Bronchial epithelial cell (primary cell): ENCODE measurements around the gene NIPA2. TPM values are rescaled to one million over a fixed set of nuclear protein-coding genes. Genes with fewer than 3 reads are reported as not detected.

Experiments
- DNase-seq: peaks from one replicate; pipeline ENCODE4 v3.0.0-alpha.2; 2010; ENCODE audit warnings: low read depth
- FAIRE-seq: peaks from 2 replicates; lab custom pipeline; 2011; peaks lifted over from hg19 to GRCh38; lab: Jason Lieb, UNC
- H3K27me3 ChIP-seq: 2 replicates; pipeline ENCODE4 v1.5.1; 2011; ENCODE audit warnings: low read length; ENCODE audit not compliant: control insufficient read depth, insufficient read depth
- H3K36me3 ChIP-seq: 2 replicates; pipeline ENCODE4 v1.5.1; 2011; ENCODE audit warnings: low read length; ENCODE audit not compliant: control insufficient read depth, insufficient read depth
- H3K4me3 ChIP-seq: 2 replicates; pipeline ENCODE4 v1.5.1; 2011; ENCODE audit warnings: mild to moderate bottlenecking, low read depth, low read length, control low read depth
- CTCF ChIP-seq: IDR thresholded peaks from 2 replicates; pipeline ENCODE4 v1.5.1; 2011; ENCODE audit warnings: mild to moderate bottlenecking, moderate library complexity, low read length, control low read depth, inconsistent platforms; ENCODE audit not compliant: insufficient read depth, severe bottlenecking
- total RNA-seq: library from RNA; depleted of rRNA; stranded (reverse); fragments of >200 nt; gene quantifications from 2 replicates; pipeline ENCODE4 v1.2.1, GENCODE V29; 2014

NIPA2 gene
- total RNA-seq, 1 donor from 2014 or later = 76.1 TPM

- no peak for TF ChIP-seq CTCF
- FAIRE-seq (peak; percentile 93), DNase-seq (no peak)
- H3K27me3 ChIP-seq = no peaks in the 10 kb centered on the region
- peaks cover 24% of the 10 kb centered on the region for H3K36me3 ChIP-seq
- H3K4me3 ChIP-seq = no peak overlapping the region
Measured at GRCh38 chr15:22872936-22873701, 34.7 kb downstream of the NIPA2 start.

DNA sequence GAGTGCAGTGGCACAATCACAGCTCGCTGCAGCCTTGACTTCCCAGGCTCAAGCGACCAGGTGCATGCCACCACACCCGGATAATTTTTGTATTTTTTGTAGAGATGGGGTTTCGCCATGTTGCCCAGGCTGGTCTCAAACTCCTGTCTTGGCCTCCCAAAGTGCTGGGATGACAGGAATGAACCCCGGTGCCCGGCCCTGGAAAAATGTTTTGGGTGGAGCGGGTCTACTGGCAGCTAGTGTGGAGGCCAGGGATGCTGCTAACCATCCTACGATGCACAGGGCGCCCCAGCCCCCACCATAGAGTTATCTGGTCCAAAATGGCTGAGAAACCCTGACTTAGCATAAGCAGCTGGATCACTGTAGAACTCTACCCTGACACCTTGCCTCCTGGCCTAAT lies 35.4 kb downstream of the NIPA2 start:
- no peak for TF ChIP-seq CTCF
- FAIRE-seq = no peak
- peaks cover 22% of the 10 kb centered on the region for H3K36me3 ChIP-seq

DNA sequence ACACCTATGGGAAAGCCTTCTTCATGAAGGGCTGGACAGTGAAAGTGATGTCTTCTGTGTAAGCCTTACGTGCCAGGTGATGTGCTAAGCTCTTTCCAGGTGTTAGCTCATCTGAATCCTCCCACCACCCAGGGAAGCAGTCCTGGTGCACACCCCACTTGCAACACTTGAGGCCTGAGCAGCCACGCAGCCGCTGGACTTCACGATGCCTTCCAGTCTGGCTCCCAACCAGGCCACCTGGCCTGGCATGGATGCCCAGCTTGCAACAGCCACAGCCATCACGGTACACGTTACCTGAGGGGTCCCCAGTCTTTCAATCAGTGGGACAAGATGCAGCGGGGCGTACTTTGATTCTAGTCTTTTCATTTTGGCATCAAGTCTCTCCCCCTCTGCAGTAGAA lies 35.8 kb downstream of the NIPA2 start:
- no peak for FAIRE-seq
- DNase-seq = no peak
- no peak for TF ChIP-seq CTCF
- no peaks in the 10 kb centered on the region for H3K27me3 ChIP-seq
- H3K4me3 ChIP-seq = no peak overlapping the region
- peaks cover 18% of the 10 kb centered on the region for H3K36me3 ChIP-seq

More for the DNA sequence above, 35.4 kb downstream of the NIPA2 start:
- H3K4me3 ChIP-seq = no peak overlapping the region
- H3K27me3 ChIP-seq = no peaks in the 10 kb centered on the region
- DNase-seq = no peak

GRCh38 chr15:22874966-22875365 lies 36.5 kb downstream of the NIPA2 start:
- FAIRE-seq (no peak), DNase-seq (no peak)
- H3K4me3 ChIP-seq = no peak overlapping the region
- H3K27me3 ChIP-seq = no peaks in the 10 kb centered on the region
- no peak for TF ChIP-seq CTCF
- peaks cover 18% of the 10 kb centered on the region for H3K36me3 ChIP-seq

GRCh38 chr15:22877117-22877516 lies 38.7 kb downstream of the NIPA2 start:
- DNase-seq (no peak), FAIRE-seq (no peak)
- no peak overlapping the region for H3K4me3 ChIP-seq
- H3K36me3 ChIP-seq = peaks cover 23% of the 10 kb centered on the region
- H3K27me3 ChIP-seq = no peaks in the 10 kb centered on the region
- no peak for TF ChIP-seq CTCF
